Measurements from ENCODE around the gene FAM13A. TPM values are rescaled to one million over a fixed set of nuclear protein-coding genes. Genes with fewer than 3 reads are reported as not detected.

The FAM13A gene
- total RNA-seq, 4 donors from 2014 or later = 61.8 to 217 (median 152) TPM

- TF ChIP-seq CTCF (IDR thresholded peaks at IDR 0.05; ENCODE audit: low read depth) = no peak
Measured at GRCh38 chr4:88799900-88800299, 257.1 kb downstream of the FAM13A start.

GRCh38 chr4:88797725-88798124 lies 259.3 kb downstream of the FAM13A start:
- TF ChIP-seq CTCF (IDR thresholded peaks at IDR 0.05; ENCODE audit: low read depth) = no peak

- TF ChIP-seq CTCF (IDR thresholded peaks at IDR 0.05; ENCODE audit: low read depth) = no peak
Measured at GRCh38 chr4:88796545-88796944, 260.4 kb downstream of the FAM13A start.

GRCh38 chr4:88794952-88795351 lies 262.0 kb downstream of the FAM13A start:
- TF ChIP-seq CTCF (IDR thresholded peaks at IDR 0.05; ENCODE audit: low read depth) = no peak

GRCh38 chr4:88794087-88794690 lies 262.8 kb downstream of the FAM13A start:
- TF ChIP-seq CTCF (IDR thresholded peaks at IDR 0.05; ENCODE audit: low read depth) = no peak

GRCh38 chr4:88793475-88793874 lies 263.5 kb downstream of the FAM13A start:
- no peak for TF ChIP-seq CTCF (IDR thresholded peaks at IDR 0.05; ENCODE audit: low read depth)

- no peak for TF ChIP-seq CTCF (IDR thresholded peaks at IDR 0.05; ENCODE audit: low read depth)
Measured at GRCh38 chr4:88792821-88793220, 264.2 kb downstream of the FAM13A start.

All from subcutaneous adipose tissue (tissue), 4 donors.